Bronchial epithelial cell (primary cell): ENCODE results near the gene TRPM5. TPM values are rescaled to one million over a fixed set of nuclear protein-coding genes. Genes with fewer than 3 reads are reported as not detected.

ENCODE experiments used
- DNase-seq: peaks from one replicate; pipeline ENCODE4 v3.0.0-alpha.2; 2010; ENCODE audit warnings: low read depth
- FAIRE-seq: peaks from 2 replicates; lab custom pipeline; 2011; peaks lifted over from hg19 to GRCh38; lab: Jason Lieb, UNC
- H3K27me3 ChIP-seq: 2 replicates; pipeline ENCODE4 v1.5.1; 2011; ENCODE audit warnings: low read length; ENCODE audit not compliant: control insufficient read depth, insufficient read depth
- H3K36me3 ChIP-seq: 2 replicates; pipeline ENCODE4 v1.5.1; 2011; ENCODE audit warnings: low read length; ENCODE audit not compliant: control insufficient read depth, insufficient read depth
- H3K4me3 ChIP-seq: 2 replicates; pipeline ENCODE4 v1.5.1; 2011; ENCODE audit warnings: mild to moderate bottlenecking, low read depth, low read length, control low read depth
- CTCF ChIP-seq: IDR thresholded peaks from 2 replicates; pipeline ENCODE4 v1.5.1; 2011; ENCODE audit warnings: mild to moderate bottlenecking, moderate library complexity, low read length, control low read depth, inconsistent platforms; ENCODE audit not compliant: insufficient read depth, severe bottlenecking
- total RNA-seq: library from RNA; depleted of rRNA; stranded (reverse); fragments of >200 nt; gene quantifications from 2 replicates; pipeline ENCODE4 v1.2.1, GENCODE V29; 2014

TRPM5 gene
- total RNA-seq, 1 donor from 2014 or later, result not detected

- FAIRE-seq (no peak), DNase-seq (no peak)
- H3K27me3 ChIP-seq, result no peaks in the 10 kb centered on the region
- H3K36me3 ChIP-seq, result no peaks in the 10 kb centered on the region
- no peak for TF ChIP-seq CTCF
- H3K4me3 ChIP-seq, result no peak overlapping the region
Measured at GRCh38 chr11:2471804-2472096, 27.4 kb upstream of the TRPM5 start.

- DNase-seq, result no peak
- no peak for TF ChIP-seq CTCF
- no peaks in the 10 kb centered on the region for H3K36me3 ChIP-seq
- FAIRE-seq, result no peak
- no peaks in the 10 kb centered on the region for H3K27me3 ChIP-seq
- H3K4me3 ChIP-seq, result no peak overlapping the region
Measured at GRCh38 chr11:2471048-2471803, 26.9 kb upstream of the TRPM5 start.

GRCh38 chr11:2470495-2470894 is 26.2 kb upstream of the TRPM5 start:
- Histone ChIP-seq H3K36me3 (no peaks in the 10 kb centered on the region), H3K27me3 (no peaks in the 10 kb centered on the region), H3K4me3 (no peak overlapping the region)
- no peak for FAIRE-seq
- no peak for DNase-seq
- no peak for TF ChIP-seq CTCF

- TF ChIP-seq CTCF, result no peak
- FAIRE-seq (no peak), DNase-seq (no peak)
- no peaks in the 10 kb centered on the region for H3K36me3 ChIP-seq
- no peaks in the 10 kb centered on the region for H3K27me3 ChIP-seq
- no peak overlapping the region for H3K4me3 ChIP-seq
Measured at GRCh38 chr11:2468363-2469235, 24.3 kb upstream of the TRPM5 start.

GRCh38 chr11:2467695-2468055 is 23.4 kb upstream of the TRPM5 start:
- Histone ChIP-seq H3K27me3 (no peaks in the 10 kb centered on the region), H3K4me3 (no peak overlapping the region), H3K36me3 (no peaks in the 10 kb centered on the region)
- FAIRE-seq (no peak), DNase-seq (no peak)
- no peak for TF ChIP-seq CTCF
